Measurements from ENCODE around the gene IL1RN.
"Not testable (repeated sequence)": the region's sequence is repeated elsewhere in the genome, so short reads cannot be mapped to it uniquely, and the experiment has no call there.

IL1RN gene, protein sequence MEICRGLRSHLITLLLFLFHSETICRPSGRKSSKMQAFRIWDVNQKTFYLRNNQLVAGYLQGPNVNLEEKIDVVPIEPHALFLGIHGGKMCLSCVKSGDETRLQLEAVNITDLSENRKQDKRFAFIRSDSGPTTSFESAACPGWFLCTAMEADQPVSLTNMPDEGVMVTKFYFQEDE

DNA sequence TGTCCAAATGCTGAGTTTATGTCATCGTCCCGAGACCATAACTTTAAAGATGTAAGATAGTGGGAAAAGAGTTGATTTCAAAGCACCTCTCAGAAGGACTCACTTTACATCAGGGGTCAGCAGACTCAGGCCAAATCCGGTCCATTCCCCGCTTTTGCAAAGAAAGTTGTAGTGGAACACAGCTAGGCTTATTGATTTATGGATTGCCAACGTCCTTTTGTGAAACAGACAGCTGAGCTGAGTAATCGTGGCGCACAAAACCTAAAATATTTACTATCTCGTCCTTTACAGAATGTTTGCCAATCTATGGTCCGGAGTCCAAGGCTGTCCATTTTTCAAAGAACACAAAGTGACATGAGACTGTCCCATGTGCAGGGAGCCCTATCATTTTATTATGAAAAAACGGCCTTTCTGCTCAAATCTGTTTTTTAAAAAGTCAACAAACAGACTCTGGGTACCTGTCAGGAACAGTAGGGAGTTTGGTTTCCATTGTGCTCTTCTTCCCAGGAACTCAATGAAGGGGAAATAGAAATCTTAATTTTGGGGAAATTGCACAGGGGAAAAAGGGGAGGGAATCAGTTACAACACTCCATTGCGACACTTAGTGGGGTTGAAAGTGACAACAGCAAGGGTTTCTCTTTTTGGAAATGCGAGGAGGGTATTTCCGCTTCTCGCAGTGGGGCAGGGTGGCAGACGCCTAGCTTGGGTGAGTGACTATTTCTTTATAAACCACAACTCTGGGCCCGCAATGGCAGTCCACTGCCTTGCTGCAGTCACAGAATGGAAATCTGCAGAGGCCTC lies at the start of gene IL1RN:
TSS of gene IL1RN (plus strand) at position 754 of the 801 bp plus-strand sequence. CDS start at position 781, 27 bp downstream.
- DNase-seq, result no peak
- in situ Hi-C loops (cut with HindIII; ENCODE audit: low pct_ligation_motif_present, low pct_unique_long_range_greater_than_20kb, low sequenced_read_pairs), result loop anchor here (25.0 kb wide), 1 partner anchor 235 kb away; no protein-coding TSS in a partner anchor

- in situ Hi-C loops (cut with HindIII; ENCODE audit: low pct_ligation_motif_present, low pct_unique_long_range_greater_than_20kb, low sequenced_read_pairs), result no loop called here
- DNase-seq, result peak; percentile 56
These were observed 49.5 kb upstream of the IL1RN start for GRCh38 chr2:113077921-113078320.

DNA sequence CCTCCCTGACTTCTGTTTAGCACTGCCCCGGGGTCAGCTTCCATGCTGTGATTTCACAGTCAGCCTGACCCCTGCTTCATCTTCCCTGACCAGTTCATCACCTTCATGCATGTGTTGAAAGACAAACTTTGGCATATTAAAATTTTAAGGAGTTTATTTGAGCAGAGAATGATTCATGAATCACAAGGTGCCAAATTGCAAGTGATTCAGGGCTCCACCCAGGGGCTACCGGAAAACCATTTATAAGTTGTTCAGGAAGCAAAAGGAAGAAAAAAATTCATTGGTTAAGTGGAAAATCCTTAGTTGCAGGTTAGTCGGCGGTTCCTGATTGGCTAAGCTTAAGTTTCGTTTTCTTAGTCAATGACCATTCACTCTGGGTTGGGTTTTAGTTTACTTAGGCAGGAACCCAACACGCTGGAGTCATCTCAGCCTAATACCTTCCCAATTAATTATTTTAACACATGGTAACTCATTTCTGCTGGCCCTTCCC lies 49.0 kb upstream of the IL1RN start:
- in situ Hi-C loops (cut with HindIII; ENCODE audit: low pct_ligation_motif_present, low pct_unique_long_range_greater_than_20kb, low sequenced_read_pairs), result no loop called here
- peak; percentile 79 for DNase-seq

- DNase-seq, result peak; percentile 58
- in situ Hi-C loops (cut with HindIII; ENCODE audit: low pct_ligation_motif_present, low pct_unique_long_range_greater_than_20kb, low sequenced_read_pairs), result no loop called here
These were observed 48.3 kb upstream of the IL1RN start for GRCh38 chr2:113079131-113079530.

- peak; percentile 44 for DNase-seq
- in situ Hi-C loops (cut with HindIII; ENCODE audit: low pct_ligation_motif_present, low pct_unique_long_range_greater_than_20kb, low sequenced_read_pairs), result no loop called here
These were observed 47.3 kb upstream of the IL1RN start for GRCh38 chr2:113080134-113080533.

DNA sequence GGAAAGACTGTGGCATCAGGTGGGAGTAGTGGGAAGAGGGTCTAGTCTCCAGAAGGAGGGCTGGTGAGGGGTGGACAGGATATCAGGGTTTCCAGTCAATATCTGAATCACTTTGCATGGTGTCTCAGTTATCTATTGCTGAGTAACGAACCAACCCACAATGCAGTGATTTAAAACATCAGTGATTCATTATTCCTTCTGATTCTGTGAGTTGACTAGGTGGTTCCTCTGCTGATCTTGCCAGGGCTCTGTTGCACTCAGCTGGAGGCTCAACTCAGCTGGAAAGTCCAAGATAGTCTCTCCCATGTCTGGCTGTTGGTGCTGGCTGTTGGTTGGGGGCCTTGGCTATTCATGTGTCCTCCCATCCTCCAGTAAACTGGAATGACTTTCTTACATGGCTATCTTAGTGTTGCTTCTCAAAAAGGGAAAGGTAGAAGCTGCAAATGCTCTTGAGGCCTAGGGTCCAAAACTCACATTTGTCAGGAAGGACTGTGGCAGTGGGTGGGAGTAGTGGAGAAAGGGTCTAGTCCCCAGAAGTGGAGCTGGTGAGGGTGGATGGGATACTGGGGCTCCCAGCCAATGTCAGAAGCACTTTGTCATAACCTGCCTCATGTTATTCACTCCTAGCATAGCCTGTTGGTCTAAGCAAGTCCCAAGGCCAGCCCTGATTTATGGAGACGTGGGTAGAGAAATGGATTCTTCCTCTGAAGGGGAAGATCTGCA lies 45.7 kb upstream of the IL1RN start:
- in situ Hi-C loops (cut with HindIII; ENCODE audit: low pct_ligation_motif_present, low pct_unique_long_range_greater_than_20kb, low sequenced_read_pairs), result no loop called here
- no peak for DNase-seq

- in situ Hi-C loops (cut with HindIII; ENCODE audit: low pct_ligation_motif_present, low pct_unique_long_range_greater_than_20kb, low sequenced_read_pairs), result no loop called here
- no peak for DNase-seq
These were observed 44.1 kb upstream of the IL1RN start for GRCh38 chr2:113083296-113083695.

DNA sequence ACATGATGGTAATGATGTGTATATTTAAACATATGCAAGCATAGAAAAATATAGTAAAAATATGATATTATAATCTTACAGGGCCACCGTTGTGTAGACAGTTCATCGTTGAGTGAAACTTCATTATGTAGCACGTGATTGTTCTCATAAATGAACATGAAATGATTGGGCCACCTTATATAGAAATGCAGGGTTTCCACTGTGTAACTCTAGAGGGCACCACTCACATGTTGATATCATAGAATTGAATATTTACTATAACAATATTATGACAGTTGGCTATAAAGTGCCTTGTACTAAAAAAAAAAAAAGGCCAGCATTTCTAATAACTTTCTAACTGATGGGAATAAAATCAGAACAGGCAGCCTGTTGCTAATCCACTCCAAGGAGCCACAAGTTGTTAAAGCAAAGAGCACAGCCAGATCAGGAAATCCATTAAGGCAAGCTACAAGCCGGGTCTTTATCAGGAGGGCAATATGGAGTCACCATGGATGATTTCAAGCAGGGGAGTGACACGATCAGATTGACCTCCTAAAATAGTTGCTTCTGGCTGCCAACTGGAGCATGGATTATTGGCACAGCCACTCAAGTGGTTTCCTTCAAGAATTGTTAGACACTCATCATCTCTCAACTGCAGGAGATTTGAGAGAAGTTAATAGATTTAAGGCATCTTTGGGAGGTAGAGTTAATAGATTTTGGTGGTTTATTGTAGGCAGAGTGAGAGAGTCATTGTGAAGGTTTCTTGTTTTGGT lies 43.0 kb upstream of the IL1RN start:
- in situ Hi-C loops (cut with HindIII; ENCODE audit: low pct_ligation_motif_present, low pct_unique_long_range_greater_than_20kb, low sequenced_read_pairs), result no loop called here
- peak; percentile 20 for DNase-seq

GRCh38 chr2:113085542-113085941 lies 41.9 kb upstream of the IL1RN start:
- in situ Hi-C loops (cut with HindIII; ENCODE audit: low pct_ligation_motif_present, low pct_unique_long_range_greater_than_20kb, low sequenced_read_pairs), result no loop called here
- DNase-seq, result no peak

DNA sequence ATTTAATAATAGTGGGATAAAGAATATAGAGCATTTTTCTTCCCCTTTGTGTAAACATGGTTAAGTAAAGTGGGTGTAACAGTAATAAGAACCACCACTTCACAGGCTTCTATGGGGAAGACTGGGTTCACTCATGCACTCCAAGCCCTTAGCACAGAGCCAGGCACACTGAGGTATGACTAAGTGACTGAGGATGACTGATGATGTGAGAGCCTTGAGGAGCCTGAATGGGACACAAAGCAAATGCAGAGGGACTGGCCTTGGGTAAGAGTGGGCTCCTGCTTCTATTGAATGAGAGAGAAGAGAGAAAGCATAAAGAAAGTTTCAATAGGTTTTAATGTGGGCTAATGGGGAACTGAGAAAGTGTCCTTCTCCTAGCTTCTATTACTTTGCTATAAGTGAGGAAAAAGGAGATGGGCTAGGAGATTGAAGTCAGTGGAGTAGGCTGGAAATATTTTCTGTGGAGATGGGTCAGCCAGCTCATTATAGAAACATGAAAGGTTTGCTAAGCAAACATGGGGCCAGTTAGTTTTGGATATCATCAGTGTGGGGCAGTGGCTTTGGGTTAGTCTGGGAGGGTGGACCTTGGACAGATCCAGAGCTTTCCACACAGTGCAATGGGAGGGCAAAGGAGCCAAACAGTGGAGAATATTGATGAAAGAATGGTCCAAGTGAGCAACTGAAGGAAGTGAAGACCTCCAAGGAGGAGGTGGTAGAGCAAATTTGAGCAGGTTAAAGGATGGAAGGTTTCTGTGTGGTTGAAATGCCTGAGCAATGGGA lies 39.0 kb upstream of the IL1RN start:
- in situ Hi-C loops (cut with HindIII; ENCODE audit: low pct_ligation_motif_present, low pct_unique_long_range_greater_than_20kb, low sequenced_read_pairs), result no loop called here
- no peak for DNase-seq

- in situ Hi-C loops (cut with HindIII; ENCODE audit: low pct_ligation_motif_present, low pct_unique_long_range_greater_than_20kb, low sequenced_read_pairs), result no loop called here
- DNase-seq, result no peak
These were observed 37.5 kb upstream of the IL1RN start for GRCh38 chr2:113089916-113090315.

DNA sequence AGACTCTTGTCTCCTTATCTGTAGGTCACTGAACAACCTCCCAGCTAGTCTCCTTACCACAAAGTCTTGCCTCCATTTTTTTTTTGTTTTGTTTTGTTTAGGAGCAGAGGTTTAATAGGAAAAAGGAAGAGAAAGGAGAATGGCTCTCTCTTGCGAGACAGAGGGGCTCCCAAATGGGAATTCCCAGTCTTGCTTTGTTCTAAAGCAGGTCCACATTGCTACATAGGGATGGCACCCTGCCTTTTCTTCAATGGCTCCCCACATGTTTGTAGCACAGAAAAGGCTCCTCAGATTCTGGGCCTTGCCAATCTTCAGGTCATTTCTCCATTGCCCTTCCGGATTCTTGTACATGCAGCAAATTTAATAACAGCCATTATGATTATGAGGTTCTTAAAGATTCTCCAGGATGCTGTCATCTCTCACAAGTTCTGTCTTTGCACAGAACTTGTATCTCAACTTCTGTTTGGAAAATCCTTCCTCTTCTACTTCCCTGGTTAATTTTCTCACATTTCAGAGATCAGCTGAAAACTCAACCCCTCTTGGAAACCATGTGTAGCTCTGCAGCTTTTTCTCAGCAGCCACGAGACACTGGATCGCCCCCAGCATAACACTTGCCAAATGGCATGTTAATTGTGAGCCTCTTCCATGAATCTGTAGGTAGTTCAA lies 36.0 kb upstream of the IL1RN start:
- no peak for DNase-seq
- in situ Hi-C loops (cut with HindIII; ENCODE audit: low pct_ligation_motif_present, low pct_unique_long_range_greater_than_20kb, low sequenced_read_pairs), result no loop called here

DNA sequence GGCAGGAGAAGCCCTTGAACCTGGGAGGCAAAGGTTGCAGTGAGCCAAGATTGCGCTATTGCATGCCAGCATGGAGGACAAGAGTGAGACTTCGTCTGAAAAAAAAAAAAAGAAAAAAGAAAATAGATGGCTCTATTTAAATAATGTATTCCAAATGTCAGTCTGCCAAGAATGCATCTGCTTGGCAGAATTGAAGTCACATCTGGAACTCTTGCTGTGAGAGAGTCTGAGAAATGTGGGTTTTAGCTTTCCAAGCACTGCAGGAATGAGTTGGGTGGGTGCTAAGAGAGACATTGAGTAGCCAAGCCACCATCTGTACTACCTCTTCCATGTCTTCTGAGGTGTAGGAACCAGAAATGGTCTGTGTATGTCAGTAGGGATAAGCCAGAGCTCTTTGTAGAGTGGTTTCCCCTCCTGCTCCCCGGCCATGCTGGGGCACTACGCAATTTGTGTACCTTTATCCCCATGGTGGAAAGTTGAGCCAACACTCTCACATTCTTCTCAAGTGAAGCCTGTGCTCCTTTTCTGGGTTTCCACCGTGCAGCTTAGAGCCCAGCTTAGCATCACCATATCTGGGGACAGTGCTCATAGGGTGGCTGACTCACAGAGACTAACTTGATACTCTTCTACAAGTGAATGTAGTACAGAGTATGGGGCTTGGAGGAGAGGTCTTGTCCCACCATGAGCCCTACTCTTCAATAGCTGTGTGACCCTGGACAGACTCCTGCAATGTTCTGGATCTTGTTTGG lies 34.4 kb upstream of the IL1RN start:
- DNase-seq, result no peak
- in situ Hi-C loops (cut with HindIII; ENCODE audit: low pct_ligation_motif_present, low pct_unique_long_range_greater_than_20kb, low sequenced_read_pairs), result no loop called here

DNA sequence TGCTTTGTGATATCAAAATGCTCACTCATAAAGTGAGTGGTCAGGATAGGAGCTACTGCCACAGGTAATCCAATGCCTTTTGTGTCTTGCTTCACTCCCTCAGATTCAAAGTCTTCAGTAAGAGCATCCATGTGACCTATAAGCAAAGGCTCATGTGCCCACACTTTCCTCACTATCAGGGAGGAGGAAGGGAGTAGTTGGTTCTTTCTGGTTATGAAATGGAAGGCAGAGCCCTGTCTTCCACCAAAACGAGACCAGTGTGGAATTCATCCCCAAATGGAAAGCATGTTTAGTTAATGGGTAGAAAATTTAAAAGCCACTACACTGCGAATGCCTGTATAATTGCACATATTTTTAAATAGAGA lies 33.8 kb upstream of the IL1RN start:
- in situ Hi-C loops (cut with HindIII; ENCODE audit: low pct_ligation_motif_present, low pct_unique_long_range_greater_than_20kb, low sequenced_read_pairs), result no loop called here
- DNase-seq, result no peak

GRCh38 chr2:113096306-113096705 lies 31.1 kb upstream of the IL1RN start:
- DNase-seq; in situ Hi-C loops (cut with HindIII; ENCODE audit: low pct_ligation_motif_present, low pct_unique_long_range_greater_than_20kb, low sequenced_read_pairs): not testable (repeated sequence)

- in situ Hi-C loops (cut with HindIII; ENCODE audit: low pct_ligation_motif_present, low pct_unique_long_range_greater_than_20kb, low sequenced_read_pairs); DNase-seq: not testable (repeated sequence)
These were observed 30.4 kb upstream of the IL1RN start for GRCh38 chr2:113096842-113097618.

All from ACHN (cell line).